CMK (cell line): ENCODE measurements around the gene FRAS1.

Experiments
- DNase-seq: peaks from one replicate; pipeline ENCODE4 v3.0.0-alpha.2; 2010; ENCODE audit warnings: low read depth

Gene FRAS1

GRCh38 chr4:78370631-78371372 lies 313.7 kb downstream of the FRAS1 start:
- DNase-seq, result no peak

GRCh38 chr4:78372355-78372988 lies 315.3 kb downstream of the FRAS1 start:
- DNase-seq, result no peak

- DNase-seq, result no peak
Measured at GRCh38 chr4:78377555-78377954, 320.4 kb downstream of the FRAS1 start.

- DNase-seq, result no peak
Measured at GRCh38 chr4:78379040-78379439, 321.9 kb downstream of the FRAS1 start.

GRCh38 chr4:78379991-78380729 lies 323.0 kb downstream of the FRAS1 start:
- DNase-seq, result no peak

- DNase-seq, result no peak
Measured at GRCh38 chr4:78386679-78387078, 329.6 kb downstream of the FRAS1 start.

GRCh38 chr4:78395642-78396041 lies 338.5 kb downstream of the FRAS1 start:
- no peak for DNase-seq

- no peak for DNase-seq
Measured at GRCh38 chr4:78396613-78397291, 339.6 kb downstream of the FRAS1 start.

- no peak for DNase-seq
Measured at GRCh38 chr4:78397292-78397630, 340.1 kb downstream of the FRAS1 start.

GRCh38 chr4:78409612-78410202 lies 352.6 kb downstream of the FRAS1 start:
- no peak for DNase-seq

- no peak for DNase-seq
Measured at GRCh38 chr4:78410225-78410624, 353.1 kb downstream of the FRAS1 start.

- DNase-seq, result no peak
Measured at GRCh38 chr4:78410676-78411075, 353.6 kb downstream of the FRAS1 start.

GRCh38 chr4:78414116-78414515 lies 357.0 kb downstream of the FRAS1 start:
- no peak for DNase-seq

GRCh38 chr4:78417603-78418002 lies 360.5 kb downstream of the FRAS1 start:
- no peak for DNase-seq

- no peak for DNase-seq
Measured at GRCh38 chr4:78418406-78418805, 361.3 kb downstream of the FRAS1 start.

GRCh38 chr4:78423790-78424189 lies 366.7 kb downstream of the FRAS1 start:
- DNase-seq, result no peak

GRCh38 chr4:78424461-78424860 lies 367.3 kb downstream of the FRAS1 start:
- no peak for DNase-seq

GRCh38 chr4:78426972-78427371 lies 369.8 kb downstream of the FRAS1 start:
- no peak for DNase-seq

- no peak for DNase-seq
Measured at GRCh38 chr4:78428996-78429395, 371.9 kb downstream of the FRAS1 start.

- no peak for DNase-seq
Measured at GRCh38 chr4:78432896-78433295, 375.8 kb downstream of the FRAS1 start.

- no peak for DNase-seq
Measured at GRCh38 chr4:78437608-78438088, 380.5 kb downstream of the FRAS1 start.

GRCh38 chr4:78439328-78439727 lies 382.2 kb downstream of the FRAS1 start:
- no peak for DNase-seq
